ENCODE data around the gene CCDC9B.

CCDC9B gene

DNA sequence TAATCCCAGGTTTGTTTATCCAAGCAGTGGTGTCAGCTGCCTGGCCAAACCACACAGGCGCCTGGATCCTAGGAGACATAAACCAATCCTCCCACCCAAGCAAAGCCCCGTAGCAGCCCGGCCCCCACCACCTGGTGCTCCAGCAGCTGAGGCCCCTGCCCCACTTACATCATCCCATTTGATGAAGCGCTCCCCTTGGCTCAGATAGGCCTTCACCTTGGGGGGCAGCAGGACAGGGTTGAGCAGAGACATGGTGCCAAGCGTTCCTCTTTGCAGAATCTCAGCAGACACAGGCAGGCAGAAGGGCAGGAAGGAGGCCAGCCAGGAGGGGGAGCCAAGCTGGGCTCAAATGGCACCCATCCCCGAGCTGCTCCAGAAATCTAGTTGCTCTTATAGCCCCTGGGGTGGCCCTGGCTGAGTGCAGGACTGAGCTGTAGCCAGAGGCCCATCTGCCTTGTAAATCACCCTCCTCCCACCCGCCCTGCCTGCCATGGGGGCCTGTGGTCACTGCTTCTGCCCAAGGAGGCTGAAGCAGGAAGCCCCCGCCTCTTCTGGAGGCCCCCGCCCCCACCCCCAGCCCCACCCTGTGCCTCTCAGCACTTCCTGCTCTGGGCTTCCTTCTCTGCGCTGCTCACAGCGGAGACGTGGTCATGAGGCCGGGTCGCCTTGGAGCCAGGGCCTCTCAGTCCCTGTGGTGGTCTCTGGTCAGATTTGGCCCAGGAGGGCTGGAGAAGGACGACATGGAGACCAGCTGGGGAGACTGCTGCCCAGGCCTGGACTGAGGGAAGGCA, 33.1 kb downstream of the CCDC9B start, which contains the start of gene PLCB2:
Gene PLCB2 (minus strand): TSS at position 515 of the 791 bp plus-strand sequence. CDS start 263 bp downstream, at position 252.
- ATAC-seq, result peak; percentile 76
- peak; percentile 69 for DNase-seq

DNA sequence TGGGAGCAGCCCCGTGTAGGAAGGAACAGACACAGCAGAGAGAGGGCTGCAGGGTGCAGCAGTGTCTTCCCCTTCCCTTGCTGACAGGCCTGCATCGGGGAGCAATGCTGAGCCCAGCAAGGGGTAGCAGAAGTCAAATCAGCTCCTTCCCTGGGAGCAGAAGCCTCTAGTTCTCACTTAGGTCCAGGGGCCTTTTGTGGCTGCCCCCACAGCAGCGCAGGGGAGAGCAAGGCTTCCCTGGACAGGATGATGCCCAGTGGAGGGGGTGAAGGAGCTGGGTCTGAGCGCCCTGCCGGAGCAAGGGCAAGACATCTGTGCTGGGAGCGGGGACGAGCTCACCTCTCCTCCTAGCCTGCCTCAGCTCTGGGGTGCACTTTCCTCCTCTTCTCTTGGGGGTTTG, 33.8 kb downstream of the CCDC9B start:
- ATAC-seq (no peak), DNase-seq (peak; percentile 25)

DNA sequence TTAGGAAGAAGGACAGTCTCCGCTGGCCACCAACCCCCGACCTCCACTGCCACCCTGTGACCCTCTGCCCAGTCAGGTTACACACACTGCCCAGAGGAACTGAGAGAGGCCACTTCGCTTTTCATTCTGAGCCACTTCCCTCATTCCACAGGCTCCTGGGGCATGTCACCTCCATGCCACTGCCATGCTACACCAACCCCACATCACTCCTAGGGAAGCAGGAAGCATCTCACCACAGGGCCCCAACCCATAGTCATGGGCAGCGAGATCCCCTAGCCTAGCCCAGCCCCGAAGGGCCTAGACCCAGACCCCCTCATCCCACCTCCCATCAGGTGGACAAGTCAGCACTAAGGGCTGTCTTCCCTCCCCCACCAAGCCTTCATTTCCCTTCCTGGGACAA, 34.4 kb downstream of the CCDC9B start:
- DNase-seq, result no peak
- no peak for ATAC-seq

DNA sequence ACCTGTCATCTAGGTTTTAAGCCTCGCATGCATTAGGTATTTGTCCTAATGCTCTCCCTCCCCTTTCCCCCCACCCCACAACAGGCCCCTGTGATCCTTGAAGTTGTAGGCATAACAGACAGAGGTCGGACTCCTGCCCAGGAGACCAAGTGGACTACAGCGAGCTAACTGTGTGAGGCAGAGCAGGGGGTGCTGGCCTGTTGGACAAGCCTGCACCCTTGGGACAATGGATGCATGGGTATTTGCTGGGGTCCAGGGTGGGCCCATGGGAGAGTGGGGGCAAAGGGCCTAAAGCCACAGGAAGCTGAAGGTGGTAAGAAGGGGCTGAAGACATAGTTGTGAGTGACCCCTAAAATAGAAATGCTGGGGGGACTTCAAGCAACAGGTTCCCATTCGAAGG, 35.5 kb downstream of the CCDC9B start:
- DNase-seq, result no peak
- no peak for ATAC-seq

DNA sequence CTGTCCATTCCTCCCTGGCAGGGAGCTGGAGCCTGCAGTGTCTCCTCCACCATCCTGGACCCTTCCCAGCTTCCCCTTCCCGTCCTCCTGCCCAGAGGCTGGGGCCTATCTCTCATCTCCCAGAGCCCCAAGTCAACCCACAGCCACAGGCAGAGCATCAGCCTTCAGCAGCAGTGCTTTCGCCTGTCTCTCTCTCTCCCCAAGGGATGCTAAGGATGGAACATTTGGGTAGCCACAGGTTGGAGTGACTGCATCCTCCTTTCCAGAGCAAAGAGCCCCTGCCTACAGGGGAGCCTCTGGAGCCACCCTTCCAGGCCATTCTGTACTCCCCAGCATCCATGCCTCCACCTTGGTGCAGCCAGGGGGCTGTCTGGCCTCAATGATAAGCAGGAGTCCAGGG, 37.2 kb downstream of the CCDC9B start:
- DNase-seq, result no peak
- ATAC-seq, result no peak

DNA sequence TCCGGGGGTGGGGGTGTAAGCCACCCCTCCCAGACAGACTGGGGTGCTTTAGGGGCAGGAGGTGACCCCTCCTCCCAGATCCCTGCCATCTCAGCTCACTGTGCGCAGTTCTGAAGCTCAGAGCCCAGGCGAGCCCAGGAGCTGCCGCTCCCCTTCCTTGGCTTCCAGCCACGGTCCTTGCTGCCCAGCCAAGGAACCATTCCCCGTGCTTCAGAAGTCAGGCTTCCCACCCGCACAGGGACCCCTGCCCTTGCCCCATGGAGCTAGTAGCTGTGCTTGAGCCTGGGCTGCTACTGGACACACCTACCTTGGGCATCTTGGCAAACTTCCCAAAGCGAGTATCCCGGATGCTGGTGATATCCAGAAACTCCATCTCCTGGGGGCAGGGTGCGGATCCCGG, 37.8 kb downstream of the CCDC9B start:
- ATAC-seq (no peak), DNase-seq (no peak)

DNA sequence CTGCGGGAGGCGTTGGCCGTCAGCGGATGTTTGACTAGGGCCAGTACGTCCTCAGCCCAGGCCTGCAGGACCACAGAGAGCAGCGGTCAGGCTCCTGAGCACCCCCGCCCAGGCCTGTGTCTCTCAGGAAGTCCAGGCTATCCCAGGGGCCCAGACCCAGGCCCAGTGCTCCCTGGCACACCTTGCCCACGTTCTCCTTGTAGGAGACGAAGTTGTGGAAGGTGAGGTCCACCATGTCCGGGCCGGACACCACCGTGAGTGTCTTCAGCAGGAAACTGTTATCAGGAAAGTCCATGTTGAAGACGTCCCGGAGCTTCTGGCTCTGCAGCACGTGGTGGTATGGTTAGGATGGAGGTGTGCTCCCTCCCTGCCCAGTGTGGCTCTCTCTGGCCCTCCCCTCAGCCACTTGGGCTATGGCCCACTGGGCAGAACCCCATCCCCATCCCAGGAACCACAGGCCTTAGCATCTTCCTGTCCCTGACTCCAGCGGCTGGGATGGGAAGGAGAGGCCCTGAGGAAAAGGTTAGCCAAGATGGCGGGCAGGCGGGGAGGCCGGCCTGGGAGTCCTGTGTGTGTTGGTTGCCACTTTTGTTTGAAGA, 38.4 kb downstream of the CCDC9B start:
- ATAC-seq (no peak), DNase-seq (no peak)

DNA sequence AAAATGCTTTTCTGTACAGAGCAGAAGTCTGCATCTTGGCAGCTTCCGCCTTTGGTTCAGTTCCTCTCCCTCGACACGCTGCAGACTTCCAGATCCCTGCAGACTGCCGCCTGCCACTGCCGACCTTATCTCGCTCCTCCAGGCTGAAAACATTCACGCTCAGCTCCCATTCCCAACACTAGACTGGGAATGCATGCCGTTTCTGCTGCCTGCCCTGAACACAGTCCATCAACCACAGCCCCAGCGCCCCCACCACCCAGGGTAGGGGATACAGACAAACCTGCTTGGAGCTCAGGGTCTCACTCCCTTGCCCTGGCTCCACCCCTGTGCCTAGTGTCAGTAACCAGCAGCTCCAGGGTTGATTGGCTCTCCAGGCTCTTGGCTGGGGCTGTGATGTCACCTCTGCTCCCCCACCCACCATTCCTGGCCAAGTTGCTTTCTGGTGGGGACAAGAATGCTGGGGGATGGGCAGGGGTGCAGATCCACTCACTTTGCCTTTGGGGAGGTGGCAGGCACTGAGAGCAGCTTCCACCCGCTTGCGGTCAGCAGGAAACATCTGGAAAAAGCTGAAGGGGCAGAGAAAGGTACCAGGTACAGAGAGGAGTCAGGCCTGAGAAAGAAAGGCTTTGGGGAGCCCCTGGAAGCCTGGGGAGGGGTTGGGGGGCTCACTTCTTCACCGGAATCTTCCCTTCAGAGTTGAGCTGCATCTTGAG, 39.1 kb downstream of the CCDC9B start:
- no peak for ATAC-seq
- no peak for DNase-seq

DNA sequence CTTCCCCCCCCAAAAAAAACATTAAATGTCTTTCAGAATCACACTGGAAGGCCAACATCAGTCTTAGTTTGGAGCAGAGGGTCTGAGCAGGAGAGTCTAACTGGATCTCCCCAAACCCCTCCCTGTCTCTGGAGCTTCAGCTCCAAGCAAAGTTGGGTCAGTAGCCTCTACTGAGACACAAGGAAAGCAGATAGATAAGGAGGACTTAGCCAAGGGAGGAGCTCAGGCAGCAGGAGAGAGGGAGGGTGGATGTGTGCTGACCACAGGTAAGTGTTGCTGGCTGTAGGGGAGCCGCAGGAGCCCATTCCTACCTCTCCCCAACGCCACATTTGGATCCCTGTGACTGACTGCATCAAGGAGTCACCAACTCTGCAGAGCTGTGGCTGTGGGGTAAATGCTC, 40.0 kb downstream of the CCDC9B start:
- ATAC-seq (no peak), DNase-seq (no peak)

DNA sequence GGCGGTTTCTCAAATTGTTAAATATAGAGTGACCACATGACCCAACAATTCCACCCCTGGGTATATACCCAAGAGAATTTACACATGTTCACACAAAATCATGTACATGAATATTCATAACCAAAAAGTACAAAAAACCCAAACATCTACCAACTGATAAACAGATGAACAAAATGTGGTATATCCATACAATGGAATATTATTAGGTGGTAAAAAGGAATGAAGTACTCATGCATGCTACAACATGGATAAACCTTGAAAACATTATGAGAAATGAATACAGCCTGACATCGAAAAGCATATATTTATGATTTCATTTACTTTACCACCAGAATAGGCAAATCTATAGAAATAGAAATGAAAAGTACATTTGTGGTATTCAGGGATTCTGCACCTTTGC, 40.4 kb downstream of the CCDC9B start:
- ATAC-seq, result no peak

DNA sequence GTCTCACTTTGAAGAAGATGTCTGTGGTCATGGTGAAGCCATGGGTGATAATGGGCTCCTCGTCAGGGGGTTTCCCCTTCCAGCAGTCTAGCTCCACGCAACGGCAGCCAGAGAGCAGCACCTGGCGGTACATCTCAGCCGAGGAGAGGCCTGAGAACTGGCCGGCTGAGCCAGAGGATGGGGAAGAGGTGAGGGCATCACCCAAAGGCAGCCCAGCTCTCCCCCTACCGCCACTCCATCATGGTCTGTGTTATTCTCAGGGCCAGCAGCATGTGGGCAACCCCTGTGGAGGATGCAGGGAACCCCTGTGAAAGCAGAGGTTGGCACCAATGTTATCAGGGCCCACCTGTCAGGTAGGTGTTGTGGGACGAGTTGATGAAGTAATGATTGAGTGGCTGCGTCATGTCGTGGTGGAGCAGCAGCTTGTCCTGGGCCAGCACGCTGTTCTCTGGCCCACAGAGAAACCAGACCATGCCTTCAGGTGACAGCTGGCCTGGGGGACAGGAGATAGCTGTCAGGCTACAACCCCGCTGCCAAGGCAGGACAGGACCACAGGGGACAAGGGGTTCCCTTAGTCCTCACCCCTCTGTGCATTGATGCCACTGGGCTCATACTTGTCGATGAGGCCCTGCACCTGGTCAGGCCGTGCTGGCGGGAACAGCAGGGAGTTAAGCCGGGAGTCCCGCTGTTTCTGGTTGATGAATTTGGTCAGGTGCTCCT, 42.4 kb downstream of the CCDC9B start:
- ATAC-seq, result no peak
- no peak for DNase-seq

More for the DNA sequence above, 40.4 kb downstream of the CCDC9B start:
- no peak for DNase-seq

DNA sequence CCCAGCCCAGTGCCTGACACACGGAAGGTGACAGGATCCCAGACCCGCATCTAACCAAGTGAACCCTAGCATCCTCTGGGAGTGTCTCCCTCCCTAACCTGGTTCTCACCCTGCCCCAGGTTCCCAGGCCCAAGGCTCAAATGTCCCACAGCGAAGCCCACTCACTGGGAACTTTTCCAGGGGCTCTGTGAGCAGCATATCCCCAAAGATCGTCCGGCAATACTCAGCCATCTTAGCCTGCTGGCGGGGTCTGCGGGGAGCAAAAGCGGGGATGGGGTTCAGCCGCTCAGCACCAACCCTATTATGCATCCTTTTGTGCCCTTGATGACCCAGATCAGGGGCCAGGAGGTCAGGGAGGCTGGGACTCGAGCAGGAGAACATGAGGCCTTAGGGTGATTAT, 43.4 kb downstream of the CCDC9B start:
- no peak for ATAC-seq

DNA sequence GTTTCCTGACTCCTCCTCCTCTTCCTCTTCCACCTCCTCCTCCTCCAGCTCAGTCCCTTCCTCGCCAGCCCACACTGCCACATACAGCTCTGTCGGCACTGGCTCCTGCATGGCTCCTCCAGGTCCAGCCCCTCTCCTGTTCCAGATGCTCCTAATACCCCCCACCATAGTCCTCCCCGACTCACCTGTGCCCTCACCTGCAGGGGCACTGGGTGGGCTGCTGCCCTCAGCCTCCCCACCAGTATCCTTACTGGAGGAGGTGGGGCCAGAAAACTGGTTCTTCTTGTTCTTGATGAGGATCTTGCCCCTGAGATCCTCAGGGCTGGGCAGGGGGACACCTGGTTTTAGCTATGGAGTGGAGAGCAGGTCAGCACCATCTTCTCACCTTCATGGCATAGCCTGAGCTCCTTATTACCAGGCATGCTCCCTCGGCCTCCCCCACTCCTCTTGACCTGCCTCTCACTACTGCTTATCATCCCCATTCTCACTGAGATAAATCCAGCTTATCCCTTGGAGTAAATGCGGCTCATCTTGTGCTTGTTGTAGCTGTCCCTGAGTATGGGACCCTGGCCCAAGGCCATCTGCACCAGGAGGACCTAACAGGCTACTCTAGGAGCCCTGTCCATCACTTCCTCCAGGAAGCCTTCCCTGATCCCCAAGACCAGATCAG, 44.0 kb downstream of the CCDC9B start:
- DNase-seq (no peak), ATAC-seq (no peak)

More for the DNA sequence above, 43.4 kb downstream of the CCDC9B start:
- no peak for DNase-seq

DNA sequence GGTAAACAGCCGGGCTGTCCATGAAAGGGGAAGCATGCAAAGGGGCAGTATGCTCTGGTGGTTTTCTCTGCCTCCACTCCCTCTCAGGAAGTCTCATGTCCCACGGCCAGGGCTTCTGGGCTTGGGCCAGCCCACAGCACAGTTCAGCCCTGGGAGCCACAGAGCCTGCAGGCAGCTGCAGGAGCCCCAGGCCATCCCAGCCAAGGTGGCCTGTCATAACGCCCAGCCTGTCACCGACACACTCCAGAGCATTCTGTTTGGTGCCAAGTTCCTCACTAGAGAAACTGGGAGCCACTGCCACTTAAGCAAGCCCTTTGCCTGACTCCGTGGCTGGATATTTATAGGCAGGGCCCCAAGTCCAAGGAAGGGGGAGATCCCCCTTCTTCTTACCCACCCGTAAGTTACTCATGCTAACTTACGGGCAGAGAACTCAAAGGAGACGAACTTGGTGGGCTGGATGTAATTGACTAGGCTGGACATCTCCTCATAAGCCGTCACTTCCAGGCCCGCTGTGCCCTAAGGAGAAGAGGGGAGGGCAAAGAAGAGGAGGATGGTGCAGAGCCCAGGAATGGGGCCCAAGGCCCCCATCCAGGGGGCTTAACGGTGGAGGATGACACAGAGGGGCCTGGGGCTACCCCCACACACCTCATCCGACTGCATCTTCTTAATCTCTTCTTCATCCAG, 44.7 kb downstream of the CCDC9B start:
- ATAC-seq (no peak), DNase-seq (no peak)

DNA sequence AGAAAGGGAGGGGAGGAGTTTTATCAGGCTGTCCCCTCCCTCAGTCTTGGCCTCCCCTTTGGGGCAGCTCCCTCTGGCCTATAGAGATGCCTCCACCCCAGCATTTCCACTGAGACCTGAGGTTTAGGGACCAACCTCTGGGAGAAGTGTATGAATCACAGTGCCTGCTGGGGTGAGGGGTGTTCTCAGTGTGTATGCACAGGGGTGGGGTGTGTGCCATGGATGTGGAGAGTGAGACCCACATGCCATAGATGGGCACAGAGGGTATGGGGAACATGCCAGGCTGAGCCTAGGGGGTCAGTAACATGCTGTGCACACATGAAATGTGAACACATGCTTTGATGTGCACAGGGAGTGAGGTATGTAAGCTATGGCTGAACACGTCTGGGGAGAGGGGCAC, 45.4 kb downstream of the CCDC9B start:
- ATAC-seq, result no peak

DNA sequence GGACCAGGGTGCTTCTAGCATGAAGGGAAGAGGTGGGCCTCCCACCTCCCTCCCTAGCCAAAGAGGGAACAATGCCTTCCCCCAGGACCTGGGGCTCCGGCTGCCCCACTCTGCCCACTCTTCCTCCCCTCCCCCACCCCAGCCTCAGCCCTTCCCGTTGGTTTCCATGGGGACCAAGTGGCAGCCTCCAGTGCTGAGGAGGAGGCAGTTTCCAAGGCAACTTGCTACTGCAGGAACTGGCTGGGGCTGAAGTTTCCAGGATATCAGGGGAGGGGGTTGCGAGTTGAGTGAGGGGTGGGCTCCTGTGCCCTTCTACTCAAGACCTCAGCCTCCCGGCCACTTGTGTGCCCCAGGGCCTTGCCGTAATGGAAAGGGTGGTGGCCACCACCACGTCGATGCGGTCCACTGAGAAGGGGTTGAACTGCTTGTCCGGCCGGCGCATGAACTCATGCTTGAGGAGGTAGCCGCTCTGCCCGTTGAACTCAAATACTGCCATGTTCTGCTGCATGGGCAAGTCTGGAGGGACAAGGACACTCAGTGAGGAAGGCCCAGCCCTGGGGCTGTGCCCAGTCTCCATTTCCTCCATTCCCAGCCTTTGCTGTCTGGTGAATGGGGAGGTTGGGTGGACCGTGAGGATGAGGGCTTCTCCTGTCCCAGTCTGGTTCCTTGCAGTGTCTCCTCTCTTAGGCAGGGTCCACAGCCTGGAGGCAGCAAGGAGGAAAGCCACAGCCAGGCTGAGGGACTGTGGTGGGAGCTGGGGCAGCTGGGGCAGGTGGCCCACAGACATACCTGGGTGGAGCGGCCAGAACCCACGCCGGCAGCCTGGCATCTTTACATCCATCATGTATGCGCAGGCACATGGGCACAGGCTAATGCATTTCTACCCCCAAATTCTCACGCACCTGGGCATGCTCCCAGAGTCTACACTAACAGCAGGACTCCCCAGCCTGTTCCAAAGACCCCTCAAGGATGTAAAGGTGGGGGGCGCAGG, 46.5 kb downstream of the CCDC9B start:
- ATAC-seq (no peak), DNase-seq (no peak)

More for the DNA sequence above, 45.4 kb downstream of the CCDC9B start:
- DNase-seq, result no peak

DNA sequence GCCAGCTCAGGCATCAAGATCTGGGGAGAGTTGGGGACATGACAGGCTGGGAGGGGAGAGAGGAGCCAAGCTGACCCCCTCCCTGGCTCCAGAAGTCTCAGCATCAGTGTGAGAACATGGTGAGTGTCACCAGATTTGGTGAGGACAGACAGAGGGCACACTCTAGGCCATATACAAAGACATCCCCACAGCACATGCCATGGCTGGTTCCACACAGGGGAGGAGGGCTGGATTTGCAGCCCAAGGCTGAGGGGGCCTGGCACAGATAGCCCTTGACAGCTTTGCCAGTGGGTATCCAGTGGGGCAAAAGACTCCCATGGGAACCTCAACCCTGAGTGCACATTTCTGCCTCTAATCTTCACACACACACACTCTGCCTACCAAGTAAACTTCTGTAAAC, 47.7 kb downstream of the CCDC9B start:
- no peak for DNase-seq
- ATAC-seq, result no peak

DNA sequence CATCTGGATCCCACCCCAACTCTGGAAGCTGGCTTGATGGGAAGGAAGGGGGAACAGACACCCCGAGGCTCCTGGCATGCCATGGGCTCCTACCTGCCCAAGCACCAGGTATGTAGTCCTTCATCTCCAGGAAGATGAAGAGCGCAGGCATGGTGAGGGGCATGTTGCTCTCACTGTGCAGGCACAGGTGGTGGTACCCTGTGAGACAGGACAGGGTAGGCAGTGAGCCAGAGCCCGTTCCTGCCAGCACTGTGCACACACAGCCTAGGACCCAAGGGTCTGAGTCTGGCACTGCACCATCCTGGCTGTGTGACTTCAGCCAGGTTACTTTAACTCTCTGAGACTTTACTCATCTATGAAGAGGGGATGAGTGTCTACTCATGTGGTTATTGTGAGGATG, 48.5 kb downstream of the CCDC9B start:
- no peak for DNase-seq
- no peak for ATAC-seq

DNA sequence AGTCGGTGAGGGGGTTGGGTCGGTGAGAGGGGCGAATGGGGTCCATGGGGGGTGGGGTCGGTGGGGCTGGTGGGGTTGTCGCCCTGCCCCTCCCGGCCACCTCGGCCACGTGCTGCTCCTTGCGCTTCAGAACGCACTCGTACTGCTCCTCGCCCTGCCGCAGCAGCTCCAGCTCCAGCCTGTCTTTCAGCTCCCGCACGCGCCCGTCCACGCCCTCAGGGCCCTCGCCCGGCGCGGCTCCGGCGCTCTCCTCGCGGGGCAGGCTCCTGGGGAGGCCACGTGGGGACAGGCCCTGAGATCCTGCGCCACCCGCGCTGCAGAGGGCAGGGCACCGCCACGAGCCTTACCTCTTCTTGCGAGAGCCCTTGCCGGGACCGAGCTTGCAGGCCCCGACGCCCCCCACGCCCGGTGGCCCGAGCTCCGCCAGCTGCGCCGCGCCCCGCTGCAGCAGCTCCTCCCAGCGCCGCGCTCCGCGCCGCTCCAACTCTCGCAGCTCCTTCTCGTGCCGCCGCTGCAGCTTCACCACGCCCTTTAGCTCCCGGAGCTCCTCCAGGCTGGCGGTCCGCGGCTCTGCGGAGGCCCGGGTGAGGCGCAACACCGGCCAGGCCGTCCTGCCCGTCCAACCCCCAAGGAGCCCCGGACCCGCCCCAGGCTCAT, 49.7 kb downstream of the CCDC9B start:
- DNase-seq (no peak), ATAC-seq (no peak)

DNA sequence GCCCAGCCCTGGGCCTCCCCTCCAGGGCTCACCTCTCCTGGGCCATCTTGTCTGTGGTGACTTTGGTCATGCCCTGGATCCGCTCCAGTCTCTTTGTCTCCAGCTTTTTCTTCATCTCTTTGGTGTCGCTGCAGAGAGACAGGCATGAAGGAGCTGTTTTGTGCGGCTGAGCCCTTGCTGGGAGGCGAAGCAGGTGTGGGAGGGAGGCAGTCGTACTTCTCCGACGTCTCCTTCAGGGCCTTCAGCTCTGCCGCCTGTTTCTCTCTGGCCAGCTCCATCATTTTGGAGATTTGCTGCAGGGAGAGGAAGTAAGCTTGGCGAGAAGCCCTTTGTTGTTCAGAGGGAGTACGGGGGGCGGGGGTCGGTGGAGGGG, 50.2 kb downstream of the CCDC9B start:
- DNase-seq (no peak), ATAC-seq (no peak)

All from stimulated activated naive CD8-positive, alpha-beta T cell treated with anti-CD3 and anti-CD28 coated beads, Interleukin-15, Interleukin-2, amounts not matched to agents 100 U/mL and 50 U/mL, for 24 hours (primary cell).